Muscle of back (tissue), 11 donors: ENCODE results near the gene TNS3. TPM values are rescaled to one million over a fixed set of nuclear protein-coding genes. Genes with fewer than 3 reads are reported as not detected.
A peak's percentile ranks its signal among the peaks of the same experiment; 100 is the strongest.

Experiments used
- DNase-seq, 3 donors: peaks; one replicate each; pipeline versions ENCODE4 v3.0.0 to v3.0.0-alpha.2; 2013
- polyA plus RNA-seq, 10 donors: library from polyadenylated mRNA; unstranded; fragments of 120-200 nt; gene quantifications; one replicate each; pipeline ENCODE4 v1.2.1, GENCODE V29; 2013; ENCODE audit not compliant: insufficient read length in 10 of 10

The TNS3 gene
- polyA plus RNA-seq, 10 donors = 24.5 to 51.0 (median 27.3) TPM

DNA sequence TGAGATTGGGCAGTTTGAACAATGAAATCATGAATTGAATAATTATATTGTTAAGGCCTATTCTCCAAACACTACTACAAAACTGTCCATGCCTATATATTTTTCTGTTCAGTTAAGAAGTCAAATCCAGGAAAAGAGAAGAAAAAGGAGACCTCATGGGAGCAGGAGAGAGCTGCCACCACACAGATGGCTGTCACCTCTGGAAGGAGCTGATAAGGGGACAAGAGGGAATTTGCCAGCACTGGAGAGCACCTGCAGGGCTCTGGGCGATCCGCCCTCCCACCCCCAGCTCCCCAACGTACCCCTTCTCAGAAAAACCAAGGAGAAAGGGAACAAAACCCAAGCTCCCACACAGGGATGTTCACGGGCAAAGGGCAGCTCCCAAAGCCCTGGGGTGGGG, 227.8 kb downstream of the TNS3 start:
- no peak for DNase-seq

DNA sequence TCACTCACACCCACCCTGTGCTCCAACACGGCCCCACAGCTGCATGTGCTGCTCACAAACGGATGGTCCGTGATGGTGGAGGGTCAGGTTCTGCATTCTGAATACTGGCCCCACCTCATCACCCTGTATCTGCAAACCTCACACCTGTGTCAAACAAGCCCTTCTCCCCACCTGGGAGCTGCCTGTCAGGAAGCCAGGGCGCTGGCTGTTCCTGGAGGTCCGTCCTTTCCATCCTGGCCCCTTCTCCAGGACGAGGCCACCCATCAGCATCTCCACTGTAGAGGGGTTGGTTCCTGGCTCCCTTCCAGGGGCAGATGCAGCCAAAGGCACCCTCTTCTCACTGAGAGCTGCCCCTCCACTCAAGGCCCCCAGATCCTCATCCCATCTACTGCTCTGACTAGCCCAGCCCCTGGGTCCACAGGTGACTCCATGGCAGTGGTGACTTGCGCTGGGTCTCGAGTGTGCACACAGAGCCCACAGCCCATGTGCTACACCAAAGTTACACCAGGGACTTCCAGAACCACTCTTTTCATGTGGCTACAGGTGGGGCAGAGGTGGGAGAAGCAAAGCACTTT, 229.4 kb downstream of the TNS3 start:
- DNase-seq = no peak

DNA sequence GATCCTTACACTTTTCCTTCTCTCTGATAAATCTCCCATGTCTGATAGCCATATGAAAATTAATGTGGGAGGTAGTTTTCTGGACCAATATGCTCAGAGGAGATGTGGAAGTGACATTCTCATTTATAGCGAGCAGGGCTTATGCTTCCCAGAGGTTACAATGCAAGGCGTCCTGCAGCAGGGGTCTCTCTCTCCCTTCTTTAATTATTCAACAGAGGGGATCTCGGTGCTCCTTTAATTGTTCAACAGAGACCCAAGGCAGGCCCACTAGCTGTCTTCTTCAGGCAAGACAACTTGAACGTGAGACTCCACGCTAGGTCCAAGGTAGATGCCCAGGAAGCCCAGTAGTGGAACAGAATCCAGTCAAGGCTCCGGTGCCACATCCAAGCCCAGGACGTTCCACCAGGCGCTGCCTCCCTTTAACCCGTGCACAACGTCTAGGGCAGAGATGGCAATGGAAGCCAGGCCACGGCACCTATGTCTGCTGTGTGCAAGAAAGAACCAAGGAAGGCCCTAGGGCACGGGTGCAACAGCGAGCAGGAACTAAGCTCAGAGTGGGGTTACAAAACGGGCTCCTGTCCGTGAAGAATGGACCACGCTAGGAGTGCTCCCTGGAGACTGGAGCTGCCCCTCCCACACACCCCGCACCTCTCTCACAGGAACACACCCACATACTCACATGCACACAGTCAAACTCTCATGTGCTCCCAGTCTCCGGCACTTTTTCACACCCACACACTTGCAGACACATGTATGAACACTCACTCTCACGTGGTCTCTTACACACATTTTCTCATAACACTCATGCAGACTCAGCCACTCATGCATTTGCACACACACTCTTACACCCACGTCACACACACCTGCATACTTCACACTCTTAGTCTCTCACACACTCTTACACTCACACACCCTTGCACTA, 230.4 kb downstream of the TNS3 start:
- DNase-seq = no peak

DNA sequence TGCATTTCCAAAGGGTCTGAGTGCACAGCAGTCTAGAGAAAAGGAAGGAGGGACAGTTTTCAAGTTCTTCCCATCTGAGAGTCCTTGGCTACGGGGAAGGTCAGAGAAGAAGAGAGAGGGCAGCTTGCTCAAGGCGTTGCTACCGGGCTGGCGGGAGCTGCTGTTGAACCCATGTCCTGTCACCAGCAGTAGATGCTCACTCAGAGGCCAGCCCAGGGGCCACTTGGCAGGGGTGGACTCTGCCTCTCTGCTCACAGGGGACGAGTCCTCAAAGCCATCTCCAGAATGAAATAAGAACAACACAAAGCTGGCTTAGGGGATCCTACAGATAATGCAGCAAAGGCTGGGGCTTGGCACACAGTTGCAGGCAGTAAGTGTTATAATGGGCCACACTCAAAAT, 231.5 kb downstream of the TNS3 start:
- DNase-seq = no peak

DNA sequence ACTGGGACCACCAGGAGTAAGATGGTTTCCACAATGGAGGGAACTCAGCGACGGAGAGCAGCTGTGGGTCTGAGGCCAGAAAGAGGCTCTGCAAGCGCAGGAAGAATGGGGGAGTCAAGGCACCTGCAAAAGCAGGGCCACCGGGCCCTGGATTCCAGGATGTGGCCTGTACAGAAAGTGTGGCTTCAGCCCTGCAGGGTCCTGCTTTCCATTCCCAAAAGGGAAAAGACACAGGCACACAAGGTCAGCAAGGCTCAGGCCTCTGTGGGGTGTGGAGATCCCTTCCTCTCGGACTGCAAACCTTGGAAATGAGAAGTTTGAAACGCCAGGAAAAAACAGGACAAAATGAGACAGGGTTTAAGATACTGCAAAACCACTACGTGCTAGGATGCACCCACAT, 232.5 kb downstream of the TNS3 start:
- DNase-seq = no peak

DNA sequence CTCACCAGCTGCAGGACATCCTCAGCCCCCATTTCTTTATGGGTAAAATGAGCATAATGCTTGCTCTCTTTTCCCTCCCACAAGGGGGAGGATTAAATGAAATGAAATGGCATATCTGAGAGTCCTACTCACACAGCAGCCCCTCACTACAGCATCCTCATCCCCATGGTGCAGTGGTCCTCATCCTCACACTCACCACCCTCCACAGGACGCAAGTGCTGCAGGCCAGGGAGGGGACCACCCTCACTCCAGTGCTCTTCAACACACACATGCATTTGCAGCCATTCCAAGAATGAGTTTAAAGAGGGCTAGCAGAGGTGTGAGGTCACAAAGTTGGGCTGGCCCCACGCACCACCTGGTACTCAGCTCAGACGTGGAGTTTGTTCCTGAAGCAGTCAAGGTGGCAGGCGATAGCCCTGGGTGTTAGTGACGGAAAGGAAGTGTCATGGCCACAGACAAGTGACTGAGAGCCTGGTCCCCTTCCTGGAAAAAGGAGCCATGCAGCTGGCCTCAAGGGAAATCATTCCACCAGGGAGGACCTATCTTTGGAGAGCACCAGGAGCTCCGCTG, 234.0 kb downstream of the TNS3 start:
- DNase-seq = no peak

DNA sequence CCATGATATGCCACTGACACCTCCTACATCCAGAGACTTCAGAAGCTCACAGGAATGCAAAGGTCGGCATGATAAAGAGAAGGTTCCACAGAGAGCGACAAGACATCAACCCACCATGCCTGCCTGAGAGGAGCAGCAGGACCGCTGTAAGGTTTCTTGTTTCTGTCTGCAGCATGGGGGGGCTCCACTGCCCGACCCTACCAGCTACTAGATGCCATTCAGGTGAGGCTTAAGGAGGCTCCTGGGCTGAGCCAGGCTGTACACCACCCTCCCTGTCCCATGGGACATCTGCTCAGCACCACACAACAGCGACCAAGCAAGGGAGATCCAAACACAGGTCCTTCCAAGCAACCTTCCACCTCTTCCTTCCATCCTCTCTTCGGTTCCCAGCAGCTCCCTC, 234.6 kb downstream of the TNS3 start:
- DNase-seq = no peak

DNA sequence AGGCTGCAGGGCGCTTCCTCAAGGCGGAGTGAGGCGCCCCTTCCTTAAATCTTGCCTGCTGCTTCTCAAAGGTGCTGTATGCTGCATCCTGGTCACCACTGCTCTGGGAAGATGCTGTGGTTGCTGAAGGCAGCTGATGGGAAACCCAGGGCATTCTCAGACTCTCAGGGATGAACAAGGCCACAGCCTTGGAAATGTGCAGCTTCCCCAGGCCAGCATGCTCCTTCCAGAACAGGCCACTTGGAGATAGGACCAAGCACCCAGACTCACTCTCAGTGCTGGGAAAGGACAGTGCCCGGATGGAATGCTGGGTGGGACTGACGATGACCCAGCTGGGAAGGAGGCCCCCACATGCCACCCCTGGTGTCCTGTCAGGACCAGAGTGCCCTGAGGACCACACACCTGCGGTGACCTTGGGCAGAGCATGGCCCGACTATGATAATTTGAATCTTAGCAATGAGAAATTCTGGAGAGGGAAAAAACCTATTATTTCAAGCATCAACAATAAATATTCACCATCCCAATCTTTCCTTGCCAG, 235.5 kb downstream of the TNS3 start:
- no peak for DNase-seq

DNA sequence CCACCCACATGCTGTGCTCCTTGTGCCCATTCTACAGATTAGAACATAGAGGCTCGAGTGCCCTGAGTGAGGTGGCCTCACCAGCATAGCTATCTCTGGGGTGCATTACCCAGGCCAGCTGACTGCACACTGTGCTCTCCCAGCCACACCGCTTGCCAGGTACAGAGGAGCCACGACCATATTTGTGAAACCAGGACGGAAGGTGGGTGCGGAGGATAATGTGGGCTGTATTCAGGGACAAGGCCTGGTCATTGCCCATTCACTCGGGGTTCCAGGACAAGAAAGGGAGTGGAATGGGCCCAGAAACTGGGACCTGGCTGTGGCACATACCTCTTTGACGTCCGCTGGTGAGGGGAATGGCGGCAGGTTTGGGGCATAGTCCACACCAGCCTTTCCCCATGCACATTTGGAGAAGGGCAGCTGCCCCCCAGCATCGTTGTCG, 236.0 kb downstream of the TNS3 start:
- no peak for DNase-seq

DNA sequence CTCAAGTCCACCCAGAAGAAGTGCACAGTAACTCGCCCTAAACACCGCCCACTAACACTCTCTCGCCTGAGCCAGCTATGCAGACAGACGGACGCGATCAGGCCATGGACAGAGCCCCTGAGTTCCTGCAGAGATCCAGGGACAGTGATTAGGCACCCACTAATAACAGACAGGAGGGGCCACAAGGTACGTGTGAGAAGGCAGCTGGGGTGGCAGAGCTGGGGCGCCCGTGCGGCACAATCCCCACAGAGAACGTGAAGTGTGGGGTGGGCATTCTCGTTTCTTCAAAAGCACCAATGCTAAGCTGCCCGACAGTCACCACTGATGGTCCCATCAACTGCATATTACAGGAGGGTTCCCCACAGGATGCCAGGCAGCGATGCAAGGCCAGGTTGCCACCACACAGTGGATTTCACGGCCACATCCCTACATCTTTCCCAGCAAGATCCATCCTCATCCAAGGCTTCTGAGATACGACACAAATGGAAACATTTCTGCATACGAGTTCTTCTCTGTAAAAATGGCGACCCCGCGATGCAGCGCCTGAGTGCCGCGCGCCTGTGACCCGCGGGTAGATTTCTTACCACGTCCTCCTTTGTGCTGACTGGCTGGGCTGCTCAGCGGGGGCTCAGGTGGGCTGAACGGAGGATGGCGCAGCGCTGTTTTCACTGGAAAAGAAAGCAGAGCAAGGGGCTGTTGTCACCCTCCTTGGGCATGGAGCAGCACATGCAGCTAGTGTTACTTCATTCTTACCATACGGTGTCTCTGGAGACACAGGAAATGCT, 237.5 kb downstream of the TNS3 start:
- no peak for DNase-seq

DNA sequence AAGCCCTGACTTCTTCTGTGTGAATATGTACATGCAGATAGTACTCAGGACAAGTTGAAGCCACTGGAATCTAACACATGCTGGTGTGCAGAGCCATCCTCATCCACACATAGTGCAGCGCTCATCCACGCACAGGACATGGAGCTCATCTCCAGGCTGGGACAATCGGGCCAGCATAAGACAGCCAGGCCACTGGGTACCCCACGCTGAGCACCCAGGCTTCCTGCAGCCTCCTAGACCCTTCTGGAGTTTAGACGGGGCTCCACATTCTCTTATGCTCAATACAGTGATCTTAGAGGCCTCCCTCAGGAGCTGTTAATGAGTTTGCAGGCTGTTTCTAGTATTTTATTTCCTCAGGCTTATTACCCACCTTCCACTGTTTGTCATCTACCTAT, 238.9 kb downstream of the TNS3 start:
- no peak for DNase-seq

DNA sequence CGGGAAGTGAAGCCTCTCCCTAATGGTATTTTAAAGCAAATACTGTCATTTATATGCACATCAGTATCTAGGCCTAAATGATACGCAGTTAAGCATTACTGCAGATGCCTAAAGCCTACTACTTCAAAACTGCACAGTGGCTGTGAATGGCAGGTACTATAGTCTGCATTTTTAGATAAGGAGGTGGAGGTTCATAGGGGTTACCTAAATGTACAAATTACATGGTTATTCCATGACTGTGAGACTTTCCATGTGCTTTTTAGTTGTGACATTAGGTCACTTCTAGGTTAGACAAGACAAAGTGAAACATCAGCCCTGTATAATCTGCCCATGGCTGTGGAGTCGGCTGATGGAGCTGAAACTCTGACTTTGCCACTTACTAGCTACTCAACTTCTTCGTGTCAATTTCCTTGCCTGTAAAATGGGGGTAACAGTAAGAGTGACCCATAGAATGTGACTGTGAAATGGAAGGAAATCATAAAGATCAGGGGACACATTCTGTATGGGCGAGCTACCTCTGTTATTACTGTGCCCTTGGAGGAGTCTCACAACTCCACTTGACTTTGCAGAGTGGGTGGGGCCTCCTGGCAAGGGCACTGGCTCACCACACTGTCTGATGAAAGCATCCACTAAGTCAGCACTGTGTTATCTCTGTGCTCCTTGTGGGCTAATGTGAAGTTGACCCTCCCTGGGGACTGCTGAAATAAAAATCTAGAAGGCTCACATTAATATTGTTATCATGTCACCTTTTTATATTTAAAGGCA, 239.4 kb downstream of the TNS3 start:
- DNase-seq = no peak

DNA sequence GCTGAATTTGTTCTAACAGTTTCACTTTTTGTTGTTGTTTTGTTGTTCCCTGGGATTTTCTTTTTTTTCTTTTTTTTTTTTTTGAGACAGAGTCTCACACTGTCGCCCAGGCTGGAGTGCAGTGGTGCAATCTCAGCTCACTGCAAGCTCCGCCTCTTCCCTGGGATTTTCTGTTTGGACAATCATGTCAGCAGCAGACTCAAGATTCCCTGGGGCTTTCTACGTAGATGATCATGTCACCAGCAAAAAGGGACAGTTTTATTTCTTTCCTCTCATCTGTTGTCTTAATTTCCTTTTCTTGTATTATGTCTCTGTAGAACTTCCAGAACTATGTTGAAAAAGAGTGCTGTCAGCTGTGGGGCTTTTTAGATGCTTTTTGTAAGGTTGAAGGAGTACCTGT, 241.4 kb downstream of the TNS3 start:
- no peak for DNase-seq

DNA sequence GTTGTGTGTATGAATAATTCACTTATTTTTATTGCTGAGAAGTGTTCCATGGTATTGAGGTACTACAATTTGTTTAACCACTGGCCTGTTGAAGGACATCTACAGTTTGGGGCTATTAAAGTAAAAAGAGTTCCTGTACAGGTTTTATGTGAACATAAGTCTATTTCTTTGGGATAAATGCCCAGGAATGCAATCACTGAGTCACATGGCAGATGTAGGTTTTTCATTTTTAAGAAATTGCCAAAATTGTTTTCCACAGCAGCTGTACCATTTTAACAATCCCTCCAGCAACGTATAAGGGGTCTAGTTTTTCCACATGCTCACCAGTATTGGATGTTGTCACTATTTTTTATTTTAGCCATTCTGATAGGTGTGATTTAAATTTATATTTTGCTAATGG, 243.9 kb downstream of the TNS3 start:
- DNase-seq = no peak

DNA sequence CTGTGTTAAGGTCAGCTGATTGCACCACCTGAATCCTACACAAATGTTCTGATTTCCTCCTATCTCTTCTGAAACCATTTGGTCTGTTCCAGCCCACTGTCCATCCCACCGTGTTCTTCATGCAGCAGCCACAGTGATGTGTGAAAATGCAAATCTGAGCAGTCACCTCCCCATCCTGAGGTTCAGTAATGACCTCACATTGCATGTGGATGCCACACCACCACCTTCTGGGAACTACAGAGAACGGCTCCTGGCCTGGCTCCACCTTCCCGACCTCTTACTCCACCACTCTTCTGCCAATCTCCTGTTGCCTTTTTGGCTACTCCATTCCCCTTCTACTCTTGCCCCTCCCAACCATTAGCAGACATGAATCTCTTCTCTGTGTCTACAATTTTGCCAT, 244.4 kb downstream of the TNS3 start:
- DNase-seq = no peak

DNA sequence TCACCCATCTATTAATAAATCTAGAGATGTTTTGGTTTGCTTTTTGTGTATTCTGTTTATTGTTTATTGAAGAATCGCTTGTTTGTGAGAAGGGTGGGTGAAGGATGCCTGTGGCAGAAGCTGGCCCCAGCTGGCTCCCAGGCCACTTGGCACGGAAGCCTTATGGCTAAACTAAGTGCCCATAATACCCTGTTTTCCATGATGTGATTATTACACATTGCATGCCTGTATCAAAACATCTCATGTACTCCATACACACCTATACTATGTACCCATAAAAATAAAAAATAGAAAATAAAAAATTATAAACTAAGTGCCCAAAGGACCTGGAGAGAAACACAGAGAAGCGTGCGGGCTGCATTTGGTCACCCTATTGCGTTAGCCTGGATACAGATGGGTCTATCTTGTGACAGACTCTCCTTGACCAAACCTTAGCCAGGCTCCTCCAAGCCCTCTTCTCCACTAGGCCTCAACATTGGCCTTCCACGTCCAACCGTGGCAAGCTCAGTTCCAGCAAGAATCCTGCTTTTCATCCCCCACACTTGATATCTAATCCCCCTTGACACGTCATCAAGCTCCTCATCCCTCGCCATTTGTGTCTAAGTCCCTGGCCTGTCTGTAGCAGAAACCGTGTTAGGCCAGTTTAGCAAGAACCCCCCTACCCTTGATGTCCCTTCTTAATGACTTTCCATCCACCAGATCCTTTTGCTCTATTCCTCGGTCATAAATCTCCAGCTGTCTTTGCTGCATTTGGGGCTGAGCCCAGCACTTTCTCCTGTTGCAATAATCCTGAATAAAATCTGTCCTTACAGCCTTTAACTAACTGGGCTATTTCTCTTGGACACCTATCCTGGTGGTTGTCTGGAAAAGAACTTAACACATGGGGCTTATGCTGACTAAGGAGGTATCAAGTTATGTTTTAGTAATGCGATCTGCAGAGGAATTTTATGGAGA, 245.2 kb downstream of the TNS3 start:
- DNase-seq = peak in 1 of 3 donors; percentile 16

DNA sequence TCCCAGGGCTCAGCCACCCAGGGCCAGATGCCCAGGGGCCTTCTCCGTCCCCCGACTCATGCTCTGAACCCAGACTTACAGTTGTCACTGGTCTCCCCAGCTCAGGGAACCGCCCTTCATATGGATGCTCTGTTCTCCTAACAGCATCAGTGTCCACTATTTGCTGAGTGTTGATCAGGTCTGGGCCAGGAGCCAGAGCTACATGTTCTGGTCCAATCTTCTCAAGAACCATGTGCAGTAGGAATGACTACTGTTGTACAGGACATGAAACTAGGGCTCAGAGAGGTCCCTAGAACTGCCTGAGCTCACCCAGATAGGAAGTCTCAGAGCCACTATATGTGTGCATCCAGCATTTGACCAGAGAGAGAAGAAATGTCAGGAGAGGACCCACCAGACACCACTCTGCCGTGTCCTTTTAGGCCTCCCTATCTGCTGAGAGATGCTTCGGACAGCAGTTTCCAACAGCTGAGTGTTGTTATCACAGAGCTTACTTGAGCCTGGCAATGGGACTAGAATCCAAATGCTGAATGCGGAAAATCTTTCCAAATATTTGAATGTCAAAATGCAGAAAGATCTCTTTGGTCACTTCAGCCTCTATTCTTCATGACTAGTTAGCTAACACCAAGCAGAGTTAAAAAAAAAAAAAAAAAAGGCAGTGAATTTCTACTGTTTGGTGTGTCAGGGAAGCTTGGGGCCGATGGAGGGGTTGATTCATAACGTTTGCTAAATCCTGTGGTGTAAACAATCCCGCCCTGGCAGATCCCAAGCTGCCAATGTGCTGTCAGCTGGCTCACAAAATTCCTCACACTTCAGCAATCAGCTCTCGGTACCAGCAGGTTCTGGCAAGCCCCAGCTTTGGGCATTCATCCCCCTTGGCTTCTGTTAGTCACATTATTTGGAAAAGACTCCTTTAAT, 246.1 kb downstream of the TNS3 start:
- DNase-seq = peak in 2 of 3 donors; percentile 57

DNA sequence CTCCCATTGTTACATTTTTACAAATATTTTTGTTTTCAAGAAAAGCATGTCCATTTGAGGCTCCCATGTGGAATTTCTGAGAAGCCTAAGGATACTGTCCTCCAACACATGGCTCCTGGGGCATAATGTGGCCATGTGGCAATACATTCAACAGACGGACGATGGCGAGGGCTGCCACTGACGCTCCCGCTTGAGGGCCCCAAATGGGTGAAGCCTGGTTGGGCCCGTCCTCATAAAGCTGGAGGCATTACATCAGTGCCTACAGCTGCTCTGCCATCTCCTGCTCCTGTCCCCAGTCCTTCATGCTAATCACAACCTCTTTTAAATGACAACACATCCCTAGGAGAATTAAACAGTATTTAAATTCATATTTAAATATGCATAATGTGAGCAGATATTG, 246.8 kb downstream of the TNS3 start:
- no peak for DNase-seq

DNA sequence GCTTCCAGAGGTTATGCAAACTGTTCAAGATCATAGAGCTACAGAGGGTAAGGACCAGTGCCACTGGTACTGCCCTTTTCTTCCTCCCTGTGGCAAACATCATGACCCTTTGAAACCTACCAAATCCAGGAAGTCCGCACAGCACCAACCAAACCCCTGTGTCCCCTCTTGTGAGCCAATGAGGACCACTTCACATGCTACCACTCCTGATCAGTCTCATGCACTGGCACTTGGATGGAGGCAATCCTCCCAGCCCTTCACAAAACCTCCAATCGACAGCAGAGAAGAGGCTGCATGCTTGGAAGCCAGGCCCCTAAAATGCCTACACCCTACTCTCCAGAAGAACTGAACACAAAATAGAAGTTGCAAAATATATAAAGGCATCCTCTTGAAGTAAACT, 248.0 kb downstream of the TNS3 start:
- DNase-seq = no peak
